Measurements from ENCODE around the gene CYP2B6.
"Not testable (repeated sequence)": the region's sequence is repeated elsewhere in the genome, so short reads cannot be mapped to it uniquely, and the experiment has no call there.

CYP2B6 gene

GRCh38 chr19:41039806-41040205 lies 48.7 kb downstream of the CYP2B6 start:
- no peak for FAIRE-seq

- not testable (repeated sequence) for FAIRE-seq
Measured at GRCh38 chr19:41045095-41045494, 54.0 kb downstream of the CYP2B6 start.

DNA sequence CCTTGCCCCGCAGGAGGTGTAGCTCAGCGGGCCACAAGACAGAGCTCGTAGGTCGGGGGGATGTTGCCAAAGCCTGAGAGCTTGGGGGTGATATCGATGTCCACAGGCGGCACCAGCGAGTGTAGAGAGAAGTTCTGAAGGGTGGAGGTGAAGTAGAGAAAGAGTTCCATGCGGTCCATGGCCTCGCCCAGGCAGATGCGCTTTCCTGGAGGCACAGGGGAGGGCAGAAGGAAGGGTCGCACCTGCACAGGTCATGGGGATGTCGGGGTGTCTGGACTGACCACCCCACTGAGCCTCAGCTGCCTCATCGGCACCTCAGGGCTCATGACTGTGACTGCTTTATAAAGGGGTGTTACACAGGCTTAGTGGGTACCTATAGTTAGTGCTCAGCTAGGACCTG lies 59.3 kb downstream of the CYP2B6 start:
- FAIRE-seq: no peak

GRCh38 chr19:41052162-41052561 lies 61.1 kb downstream of the CYP2B6 start:
- not testable (repeated sequence) for FAIRE-seq

- FAIRE-seq: not testable (repeated sequence)
Measured at GRCh38 chr19:41053331-41053730, 62.2 kb downstream of the CYP2B6 start.

GRCh38 chr19:41064974-41065569 lies 74.0 kb downstream of the CYP2B6 start:
- no peak for FAIRE-seq
